Stimulated activated CD4-positive, alpha-beta T cell treated with anti-CD3 and anti-CD28 coated beads, Interleukin-2, amount 100 ng/mL, for 4 hours (primary cell): Measurements from ENCODE around the gene ZNF76.

ENCODE experiments used
- DNase-seq: peaks from one replicate; pipeline ENCODE4 v3.0.0-alpha.2; 2020; ENCODE audit warnings: low read depth

ZNF76 gene

DNA sequence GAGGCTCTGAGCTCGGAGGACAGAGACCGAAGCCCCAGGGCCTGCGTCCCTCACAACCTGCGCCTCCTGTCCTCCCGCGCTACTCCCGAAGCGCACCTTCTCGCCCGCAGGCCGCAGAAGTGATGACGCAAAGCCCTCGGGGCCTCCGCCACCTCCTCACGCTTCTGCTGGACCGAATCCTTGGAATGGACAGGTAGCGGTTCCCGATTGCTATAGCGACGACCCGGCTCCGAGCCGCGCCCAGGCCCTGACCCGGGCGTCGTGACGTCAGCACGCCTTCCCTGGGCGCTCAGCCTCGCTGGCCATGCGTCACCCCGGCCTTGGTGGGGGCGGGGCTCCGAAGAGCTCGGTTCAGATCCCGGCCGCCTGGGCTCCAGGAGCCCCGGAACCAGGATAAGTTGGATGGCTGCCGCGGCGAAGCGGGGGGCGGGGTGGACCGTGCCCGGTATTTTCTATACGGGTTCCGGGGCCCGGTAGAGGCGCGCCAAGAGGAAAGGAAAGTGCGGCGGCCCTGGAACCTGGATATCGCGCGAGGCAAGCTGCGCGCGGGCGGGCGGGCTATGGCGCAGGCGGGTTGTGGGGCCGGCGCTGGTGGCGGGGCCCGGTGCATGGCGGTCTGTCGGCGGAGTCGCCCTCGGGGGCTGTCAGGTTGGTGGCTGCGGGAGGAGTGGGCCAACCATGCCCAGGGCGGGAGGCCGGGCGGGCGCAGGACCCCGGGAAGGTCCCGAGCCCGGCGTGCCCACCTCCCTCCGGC is at the start of gene ZNF76:
TSS of gene ZNF76 (plus strand) at position 542 of the 754 bp plus-strand sequence. CDS start 21,417 bp downstream, outside the sequence.
- DNase-seq, result peak; percentile 84

DNA sequence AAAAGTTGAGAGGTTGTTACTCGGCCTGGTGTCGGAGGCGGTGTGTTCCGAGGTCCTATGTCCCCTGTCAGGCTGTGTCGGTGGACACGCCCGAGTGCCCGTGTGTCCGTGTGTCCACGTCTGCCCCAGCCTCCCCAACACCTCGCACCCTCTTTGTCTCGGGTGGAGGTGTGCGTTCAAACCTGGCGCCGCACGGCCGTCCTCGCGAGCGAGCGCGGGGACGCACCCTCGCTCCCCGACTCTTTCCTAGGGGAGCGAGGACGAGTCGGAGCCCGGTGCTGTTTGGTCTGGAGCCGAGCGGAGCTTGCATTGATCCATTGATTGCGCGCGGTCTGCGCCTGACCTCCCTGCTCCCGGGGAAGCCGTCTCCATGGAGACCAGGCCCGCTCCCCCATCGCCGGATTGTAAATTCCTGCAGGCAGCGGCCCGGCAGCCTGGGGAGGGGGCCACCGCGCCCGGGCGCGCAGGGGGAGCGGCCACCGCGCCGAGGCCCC is 46.2 kb upstream of the ZNF76 start:
- DNase-seq, result no peak

GRCh38 chr6:35213824-35214756 is 45.4 kb upstream of the ZNF76 start, which contains the start of gene SCUBE3:
Gene SCUBE3, plus strand, starts transcription at chr6:35213956. Its CDS starts 463 bp downstream, at chr6:35214419.
- no peak for DNase-seq

- DNase-seq, result no peak
Measured at GRCh38 chr6:35214869-35215664, 44.5 kb upstream of the ZNF76 start.

- no peak for DNase-seq
Measured at GRCh38 chr6:35215665-35216411, 43.7 kb upstream of the ZNF76 start.

DNA sequence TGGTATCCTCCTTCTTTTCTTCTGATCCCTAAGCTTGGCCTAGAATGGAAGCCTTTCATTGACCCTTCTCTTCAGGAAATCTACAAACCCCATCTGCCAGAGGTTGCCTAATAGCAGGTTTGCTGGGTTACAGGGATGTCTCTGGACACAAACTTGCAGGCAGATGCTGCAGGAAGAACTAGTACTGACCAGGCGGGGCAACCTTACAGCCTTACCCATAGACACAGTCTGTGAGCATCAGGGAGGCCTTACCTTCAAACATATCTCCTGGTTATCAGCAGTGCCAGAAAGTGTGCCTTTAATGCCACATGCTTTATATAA is 43.2 kb upstream of the ZNF76 start:
- DNase-seq, result no peak

- DNase-seq, result no peak
Measured at GRCh38 chr6:35216851-35217811, 42.4 kb upstream of the ZNF76 start.

- no peak for DNase-seq
Measured at GRCh38 chr6:35218021-35218420, 41.5 kb upstream of the ZNF76 start.

- DNase-seq, result no peak
Measured at GRCh38 chr6:35218456-35218855, 41.1 kb upstream of the ZNF76 start.

- DNase-seq, result no peak
Measured at GRCh38 chr6:35219683-35220326, 39.7 kb upstream of the ZNF76 start.

DNA sequence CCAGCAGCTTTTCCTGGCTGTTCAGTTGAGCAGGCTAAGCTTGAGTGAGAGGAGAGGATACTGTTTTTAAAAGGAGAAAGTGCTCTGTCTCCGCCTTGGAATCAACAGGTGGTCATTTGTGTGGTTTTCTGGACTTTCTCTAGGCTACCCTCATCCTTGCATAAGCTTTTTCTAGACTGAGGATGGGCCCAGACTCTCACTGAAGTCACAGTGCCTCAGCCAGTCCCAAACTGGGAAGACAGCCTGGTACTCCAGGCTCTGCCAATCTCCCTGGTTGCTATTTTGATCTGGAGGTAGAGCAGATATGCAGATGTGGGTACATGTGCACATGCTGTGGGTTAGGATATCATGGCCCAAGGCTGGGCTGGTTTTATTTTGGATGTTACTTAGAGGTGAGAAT is 38.8 kb upstream of the ZNF76 start:
- no peak for DNase-seq

DNA sequence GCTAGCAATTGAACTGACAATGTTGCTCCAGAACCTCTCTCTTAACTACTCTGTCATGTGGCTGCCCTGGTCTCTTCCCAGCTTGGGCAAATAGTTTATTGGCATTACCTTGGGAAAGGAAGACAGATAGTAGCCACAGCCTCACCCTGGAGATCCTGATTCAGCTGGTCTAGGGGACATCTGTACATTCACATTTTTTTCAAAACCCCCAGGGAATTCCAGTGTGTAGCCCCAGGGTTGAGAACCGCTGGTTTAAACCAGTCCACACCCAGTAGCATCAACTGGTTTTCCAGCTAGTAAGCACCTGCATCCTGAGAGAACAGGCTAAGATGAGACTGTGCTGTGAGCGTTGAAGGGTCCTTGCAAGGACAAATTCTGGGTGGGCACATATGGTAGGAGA is 36.1 kb upstream of the ZNF76 start:
- DNase-seq, result no peak

DNA sequence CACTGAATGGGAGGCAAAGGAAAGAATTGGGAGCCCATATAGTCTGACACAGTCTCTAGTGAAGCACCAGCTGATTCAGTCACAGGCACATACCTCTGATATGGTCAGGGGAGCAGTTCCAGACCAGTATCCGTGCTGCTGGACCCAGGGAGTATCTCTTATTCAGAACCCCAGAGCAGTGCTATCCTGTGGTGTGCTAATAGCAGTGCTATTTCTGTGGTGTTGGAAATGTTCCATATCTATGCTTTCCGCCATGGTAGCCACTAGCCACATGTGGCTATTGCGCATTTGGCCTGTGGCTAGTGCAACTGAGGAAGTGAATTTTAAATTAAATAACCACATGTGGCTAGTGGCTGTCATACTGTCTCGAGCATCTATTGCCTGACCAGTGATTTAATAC is 34.8 kb upstream of the ZNF76 start:
- DNase-seq, result no peak

DNA sequence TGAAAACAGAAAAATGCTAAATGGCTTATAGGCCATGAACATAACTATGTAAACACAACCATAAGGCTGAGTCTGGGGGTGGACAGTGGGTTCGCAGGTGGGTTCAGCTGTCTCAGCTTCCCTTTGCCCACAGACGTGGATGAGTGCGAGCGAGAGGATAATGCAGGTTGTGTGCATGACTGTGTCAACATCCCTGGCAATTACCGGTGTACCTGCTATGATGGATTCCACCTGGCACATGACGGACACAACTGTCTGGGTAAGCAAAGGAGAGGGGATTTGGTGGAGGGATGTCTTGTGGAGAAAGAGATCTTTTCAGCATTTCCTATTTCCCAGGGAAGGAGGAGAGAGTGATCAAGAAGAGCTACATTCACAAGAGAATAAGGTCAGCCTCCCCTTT is 31.1 kb upstream of the ZNF76 start:
- no peak for DNase-seq

GRCh38 chr6:35229304-35229703 is 30.2 kb upstream of the ZNF76 start:
- DNase-seq, result no peak

DNA sequence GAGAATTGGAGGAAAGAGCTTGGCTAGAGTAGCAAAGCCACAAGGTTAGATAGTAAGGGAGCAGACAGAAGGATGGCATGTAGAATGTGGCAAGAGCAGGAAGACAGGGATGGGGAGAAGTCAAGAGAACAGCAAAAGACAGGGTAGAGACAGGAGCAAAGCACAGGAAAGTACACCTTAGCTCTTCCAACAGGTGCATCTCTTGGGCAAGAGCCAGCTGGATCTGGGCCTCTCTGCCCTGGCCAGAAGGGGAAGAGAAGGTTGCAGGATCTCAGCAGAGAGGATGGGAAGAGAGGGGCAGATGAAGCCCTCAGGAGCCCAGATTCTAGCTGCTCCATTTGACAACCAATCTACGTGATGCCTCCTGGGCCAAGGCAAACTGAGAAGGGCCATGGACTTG is 29.0 kb upstream of the ZNF76 start:
- no peak for DNase-seq

- DNase-seq, result no peak
Measured at GRCh38 chr6:35230950-35231349, 28.6 kb upstream of the ZNF76 start.

- no peak for DNase-seq
Measured at GRCh38 chr6:35231563-35231962, 28.0 kb upstream of the ZNF76 start.

DNA sequence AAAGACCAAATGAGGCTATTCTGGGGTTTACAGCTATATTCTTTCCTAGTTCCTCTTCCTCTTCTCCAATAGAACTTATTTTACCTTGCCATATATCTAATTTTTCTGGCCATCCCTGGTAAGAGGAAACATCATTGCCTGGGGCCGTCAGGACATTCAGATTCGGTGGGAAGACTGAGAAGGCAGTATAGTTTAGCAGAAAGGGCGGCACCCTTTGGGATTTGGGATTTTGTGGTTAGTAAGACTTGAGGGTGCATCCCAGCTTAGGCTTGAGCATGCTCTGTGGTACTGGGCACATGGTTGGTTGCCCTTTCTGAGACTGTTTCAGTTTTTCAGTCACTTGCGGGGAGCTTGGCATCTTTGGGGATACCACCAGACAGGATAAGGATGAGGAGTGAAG is 24.6 kb upstream of the ZNF76 start:
- DNase-seq, result no peak

DNA sequence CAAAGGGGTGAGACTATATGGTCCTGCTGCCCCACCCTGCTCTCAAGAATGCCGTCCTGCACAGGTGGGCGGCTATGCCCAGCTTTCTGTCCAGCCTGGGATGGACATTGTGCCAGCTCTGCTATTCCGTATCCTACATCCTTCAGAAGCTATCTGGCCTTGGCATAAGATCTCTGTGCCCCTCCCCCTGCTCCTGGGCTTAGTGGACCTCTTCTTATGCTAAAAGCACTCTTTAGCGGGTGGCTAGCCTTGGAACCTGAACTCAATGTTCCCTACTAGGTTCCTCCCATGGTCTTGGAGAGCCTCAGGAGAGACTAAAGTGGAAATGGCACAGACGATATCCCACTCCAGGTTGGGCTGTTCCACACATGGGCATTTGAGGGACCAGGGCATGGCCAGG is 23.3 kb upstream of the ZNF76 start:
- no peak for DNase-seq
